IPS-18c (cell line): ENCODE data around the gene UPK3BL2.
"Not testable (repeated sequence)": the region's sequence is repeated elsewhere in the genome, so short reads cannot be mapped to it uniquely, and the experiment has no call there.

Source experiments
- H3K4me3 ChIP-seq: 2 replicates; pipeline ENCODE4 v1.7.0; 2013; ENCODE audit warnings: low read depth, mild to moderate bottlenecking, low read length, moderate library complexity; ENCODE audit not compliant: insufficient read depth
- H3K9me3 ChIP-seq: one replicate; pipeline ENCODE4 v1.6.1; 2013; ENCODE audit warnings: mild to moderate bottlenecking, low read length, moderate library complexity; ENCODE audit not compliant: control insufficient read depth, insufficient read depth

UPK3BL2 gene

GRCh38 chr7:102540604-102541003 is 2.9 kb downstream of the UPK3BL2 start:
- not testable (repeated sequence) for H3K9me3 ChIP-seq, H3K4me3 ChIP-seq

- H3K9me3 ChIP-seq, H3K4me3 ChIP-seq: not testable (repeated sequence)
Observed at GRCh38 chr7:102535062-102535615, 8.4 kb downstream of the UPK3BL2 start.

GRCh38 chr7:102532127-102532526 is 11.4 kb downstream of the UPK3BL2 start:
- H3K4me3 ChIP-seq, H3K9me3 ChIP-seq: not testable (repeated sequence)

- not testable (repeated sequence) for H3K9me3 ChIP-seq, H3K4me3 ChIP-seq
Observed at GRCh38 chr7:102531583-102531982, 11.9 kb downstream of the UPK3BL2 start.

- not testable (repeated sequence) for H3K4me3 ChIP-seq, H3K9me3 ChIP-seq
Observed at GRCh38 chr7:102527822-102528793, 15.4 kb downstream of the UPK3BL2 start.

GRCh38 chr7:102527182-102527581 is 16.3 kb downstream of the UPK3BL2 start:
- H3K4me3 ChIP-seq, H3K9me3 ChIP-seq: not testable (repeated sequence)

- H3K4me3 ChIP-seq, H3K9me3 ChIP-seq: not testable (repeated sequence)
Observed at GRCh38 chr7:102524803-102525202, 18.7 kb downstream of the UPK3BL2 start.

GRCh38 chr7:102520797-102521196 is 22.7 kb downstream of the UPK3BL2 start:
- not testable (repeated sequence) for H3K4me3 ChIP-seq, H3K9me3 ChIP-seq

GRCh38 chr7:102517550-102518147 is 25.8 kb downstream of the UPK3BL2 start, which contains the start of gene RASA4B:
Gene RASA4B, minus strand, starts transcription at chr7:102517777. Its CDS starts 67 bp downstream, at chr7:102517710.
- H3K9me3 ChIP-seq, H3K4me3 ChIP-seq: not testable (repeated sequence)

- not testable (repeated sequence) for H3K9me3 ChIP-seq, H3K4me3 ChIP-seq
Observed at GRCh38 chr7:102516951-102517350, 26.5 kb downstream of the UPK3BL2 start.

GRCh38 chr7:102515889-102516288 is 27.6 kb downstream of the UPK3BL2 start:
- not testable (repeated sequence) for H3K9me3 ChIP-seq, H3K4me3 ChIP-seq

GRCh38 chr7:102514881-102515721 is 28.4 kb downstream of the UPK3BL2 start:
- not testable (repeated sequence) for H3K9me3 ChIP-seq, H3K4me3 ChIP-seq

GRCh38 chr7:102512642-102513221 is 30.8 kb downstream of the UPK3BL2 start:
- H3K9me3 ChIP-seq, H3K4me3 ChIP-seq: not testable (repeated sequence)

- H3K4me3 ChIP-seq = not testable (repeated sequence)
Observed at GRCh38 chr7:102511860-102512522, 31.5 kb downstream of the UPK3BL2 start.

GRCh38 chr7:102510575-102510974 is 32.9 kb downstream of the UPK3BL2 start:
- H3K9me3 ChIP-seq, H3K4me3 ChIP-seq: not testable (repeated sequence)

More at GRCh38 chr7:102511860-102512522, 31.5 kb downstream of the UPK3BL2 start:
- H3K9me3 ChIP-seq = not testable (repeated sequence)

GRCh38 chr7:102507410-102508088 is 35.9 kb downstream of the UPK3BL2 start:
- H3K4me3 ChIP-seq, H3K9me3 ChIP-seq: not testable (repeated sequence)
